ENCODE data around the gene CCDC174. TPM values are rescaled to one million over a fixed set of nuclear protein-coding genes. Genes with fewer than 3 reads are reported as not detected.
A peak's percentile ranks its signal among the peaks of the same experiment; 100 is the strongest.

The CCDC174 gene
- total and polyA plus RNA-seq, 4 donors: 4.9 to 14.2 (median 7.0) TPM

DNA sequence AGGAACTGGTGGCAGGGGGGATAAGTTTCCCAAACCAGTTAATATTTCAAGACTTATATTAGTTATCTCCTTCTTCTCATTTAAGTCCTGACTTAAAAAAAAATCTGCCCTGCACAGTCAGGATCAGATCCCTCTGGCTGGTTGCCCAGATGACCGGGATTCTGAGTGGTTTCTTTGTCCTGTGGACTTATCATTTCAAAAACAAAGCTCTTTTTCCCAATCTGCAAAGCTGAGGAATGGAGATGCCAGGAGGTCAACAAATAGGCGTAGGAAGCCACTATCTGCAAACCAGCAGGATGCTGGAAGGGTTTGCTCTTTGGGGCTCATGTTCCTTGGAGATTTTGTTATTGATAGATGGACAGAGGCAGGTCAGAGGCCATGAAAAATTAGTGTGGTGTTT, 29.2 kb downstream of the CCDC174 start:
- no peak for DNase-seq (ENCODE audit: low spot score)
- no peaks in the 10 kb centered on the region for H3K27me3 ChIP-seq (ENCODE audit: control insufficient read depth in 4 of 4, insufficient read depth in 4 of 4, low read length in 3 of 4)
- H3K36me3 ChIP-seq (ENCODE audit: control insufficient read depth in 4 of 4, insufficient read depth in 3 of 4, low read depth in 1 of 4, low read length in 3 of 4): no peaks in the 10 kb centered on the region
- WGBS: 43% methylated on average over 2 of the region's 2 CpGs
- no peaks in the 10 kb centered on the region for H3K9me3 ChIP-seq (ENCODE audit: control insufficient read depth in 4 of 4, low read length in 3 of 4)
- no peak overlapping the region for H3K4me3 ChIP-seq (ENCODE audit: low read depth in 1 of 3, low read length in 3 of 3)
- peaks cover 0 to 9% (median 5%) of the 10 kb centered on the region in 4 donors for H3K4me1 ChIP-seq (ENCODE audit: control insufficient read depth in 4 of 4, insufficient read depth in 4 of 4, low read length in 3 of 4)
- H3K27ac ChIP-seq (ENCODE audit: low read depth in 1 of 2, low read length in 2 of 2): no peak overlapping the region
- TF ChIP-seq FOXA1 (IDR thresholded peaks at IDR 0.05) (no peak), NR2F2 (IDR thresholded peaks at IDR 0.05) (peak; percentile 81)
- H3K9ac ChIP-seq (ENCODE audit: low read depth in 1 of 2, low read length in 2 of 2): no peak overlapping the region

DNA sequence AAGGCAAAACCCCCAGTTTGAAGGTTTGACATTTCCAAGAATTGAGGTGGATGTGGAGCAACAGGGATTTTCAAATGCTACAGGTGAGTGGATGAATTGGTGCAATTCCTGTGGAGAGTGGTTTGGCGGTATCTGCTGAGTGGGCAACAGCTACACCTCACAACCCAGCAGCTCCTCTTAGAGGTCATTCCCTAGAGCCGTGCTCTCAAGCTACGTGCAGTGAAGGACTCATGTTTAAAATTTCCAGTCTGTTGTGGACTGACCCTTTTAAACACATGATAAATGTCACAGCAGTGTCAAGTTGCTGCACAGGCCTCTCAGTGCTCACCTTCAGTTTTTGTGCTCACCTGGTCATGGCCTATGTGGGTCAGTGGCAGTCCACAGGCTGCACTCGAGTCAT, 32.9 kb downstream of the CCDC174 start:
- Histone ChIP-seq H3K4me1 (ENCODE audit: control insufficient read depth in 4 of 4, insufficient read depth in 4 of 4, low read length in 3 of 4) (no peaks in the 10 kb centered on the region), H3K27me3 (ENCODE audit: control insufficient read depth in 4 of 4, insufficient read depth in 4 of 4, low read length in 3 of 4) (no peaks in the 10 kb centered on the region), H3K9ac (ENCODE audit: low read depth in 1 of 2, low read length in 2 of 2) (no peak overlapping the region), H3K9me3 (ENCODE audit: control insufficient read depth in 4 of 4, low read length in 3 of 4) (no peaks in the 10 kb centered on the region), H3K27ac (ENCODE audit: low read depth in 1 of 2, low read length in 2 of 2) (no peak overlapping the region), H3K4me3 (ENCODE audit: low read depth in 1 of 3, low read length in 3 of 3) (no peak overlapping the region), H3K36me3 (ENCODE audit: control insufficient read depth in 4 of 4, insufficient read depth in 3 of 4, low read depth in 1 of 4, low read length in 3 of 4) (no peaks in the 10 kb centered on the region)
- DNase-seq (ENCODE audit: low spot score): no peak
- WGBS: 97% methylated on average over 4 of the region's 4 CpGs
- TF ChIP-seq SP1 (IDR thresholded peaks at IDR 0.05): no peak

DNA sequence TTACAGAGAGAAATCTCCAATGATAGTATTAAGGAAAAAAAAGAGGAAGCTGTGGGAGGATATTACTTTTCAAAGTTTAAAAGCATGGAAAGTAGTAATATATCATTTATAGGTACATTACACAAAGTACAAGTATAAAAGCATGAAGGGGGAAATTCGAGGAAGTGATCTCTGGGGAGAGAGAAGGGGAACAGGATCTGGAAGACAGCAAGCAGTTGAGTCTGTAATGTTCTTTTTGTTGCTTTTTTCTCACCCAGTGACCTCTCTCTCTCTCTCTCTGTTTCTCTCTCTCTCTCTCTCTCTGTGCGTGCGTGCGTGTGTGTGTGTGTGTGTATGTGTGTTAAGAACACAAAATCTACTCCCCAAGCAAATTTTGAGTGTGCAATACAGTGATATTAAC, 33.6 kb downstream of the CCDC174 start:
- TF ChIP-seq NR2F2 (IDR thresholded peaks at IDR 0.05) (no peak), SP1 (IDR thresholded peaks at IDR 0.05) (no peak), RAD21 (IDR thresholded peaks at IDR 0.05) (no peak), FOXA1 (IDR thresholded peaks at IDR 0.05) (no peak), HNF4G (IDR thresholded peaks at IDR 0.05) (no peak), RXRA (IDR thresholded peaks at IDR 0.05) (no peak), EGR1 (IDR thresholded peaks at IDR 0.05; ENCODE audit: low read depth in 2 of 2) (no peak), GABPA (IDR thresholded peaks at IDR 0.05 in 1 of 2, conservative IDR thresholded peaks at IDR 0.05 in 1 of 2) (no peak), JUND (IDR thresholded peaks at IDR 0.05) (no peak)
- TF ChIP-seq, protein P1, sequence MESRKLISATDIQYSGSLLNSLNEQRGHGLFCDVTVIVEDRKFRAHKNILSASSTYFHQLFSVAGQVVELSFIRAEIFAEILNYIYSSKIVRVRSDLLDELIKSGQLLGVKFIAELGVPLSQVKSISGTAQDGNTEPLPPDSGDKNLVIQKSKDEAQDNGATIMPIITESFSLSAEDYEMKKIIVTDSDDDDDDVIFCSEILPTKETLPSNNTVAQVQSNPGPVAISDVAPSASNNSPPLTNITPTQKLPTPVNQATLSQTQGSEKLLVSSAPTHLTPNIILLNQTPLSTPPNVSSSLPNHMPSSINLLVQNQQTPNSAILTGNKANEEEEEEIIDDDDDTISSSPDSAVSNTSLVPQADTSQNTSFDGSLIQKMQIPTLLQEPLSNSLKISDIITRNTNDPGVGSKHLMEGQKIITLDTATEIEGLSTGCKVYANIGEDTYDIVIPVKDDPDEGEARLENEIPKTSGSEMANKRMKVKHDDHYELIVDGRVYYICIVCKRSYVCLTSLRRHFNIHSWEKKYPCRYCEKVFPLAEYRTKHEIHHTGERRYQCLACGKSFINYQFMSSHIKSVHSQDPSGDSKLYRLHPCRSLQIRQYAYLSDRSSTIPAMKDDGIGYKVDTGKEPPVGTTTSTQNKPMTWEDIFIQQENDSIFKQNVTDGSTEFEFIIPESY (IDR thresholded peaks at IDR 0.05): no peak
- TF ChIP-seq, protein P2, sequence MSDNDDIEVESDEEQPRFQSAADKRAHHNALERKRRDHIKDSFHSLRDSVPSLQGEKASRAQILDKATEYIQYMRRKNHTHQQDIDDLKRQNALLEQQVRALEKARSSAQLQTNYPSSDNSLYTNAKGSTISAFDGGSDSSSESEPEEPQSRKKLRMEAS (IDR thresholded peaks at IDR 0.05): no peak
- TF ChIP-seq, protein P3, sequence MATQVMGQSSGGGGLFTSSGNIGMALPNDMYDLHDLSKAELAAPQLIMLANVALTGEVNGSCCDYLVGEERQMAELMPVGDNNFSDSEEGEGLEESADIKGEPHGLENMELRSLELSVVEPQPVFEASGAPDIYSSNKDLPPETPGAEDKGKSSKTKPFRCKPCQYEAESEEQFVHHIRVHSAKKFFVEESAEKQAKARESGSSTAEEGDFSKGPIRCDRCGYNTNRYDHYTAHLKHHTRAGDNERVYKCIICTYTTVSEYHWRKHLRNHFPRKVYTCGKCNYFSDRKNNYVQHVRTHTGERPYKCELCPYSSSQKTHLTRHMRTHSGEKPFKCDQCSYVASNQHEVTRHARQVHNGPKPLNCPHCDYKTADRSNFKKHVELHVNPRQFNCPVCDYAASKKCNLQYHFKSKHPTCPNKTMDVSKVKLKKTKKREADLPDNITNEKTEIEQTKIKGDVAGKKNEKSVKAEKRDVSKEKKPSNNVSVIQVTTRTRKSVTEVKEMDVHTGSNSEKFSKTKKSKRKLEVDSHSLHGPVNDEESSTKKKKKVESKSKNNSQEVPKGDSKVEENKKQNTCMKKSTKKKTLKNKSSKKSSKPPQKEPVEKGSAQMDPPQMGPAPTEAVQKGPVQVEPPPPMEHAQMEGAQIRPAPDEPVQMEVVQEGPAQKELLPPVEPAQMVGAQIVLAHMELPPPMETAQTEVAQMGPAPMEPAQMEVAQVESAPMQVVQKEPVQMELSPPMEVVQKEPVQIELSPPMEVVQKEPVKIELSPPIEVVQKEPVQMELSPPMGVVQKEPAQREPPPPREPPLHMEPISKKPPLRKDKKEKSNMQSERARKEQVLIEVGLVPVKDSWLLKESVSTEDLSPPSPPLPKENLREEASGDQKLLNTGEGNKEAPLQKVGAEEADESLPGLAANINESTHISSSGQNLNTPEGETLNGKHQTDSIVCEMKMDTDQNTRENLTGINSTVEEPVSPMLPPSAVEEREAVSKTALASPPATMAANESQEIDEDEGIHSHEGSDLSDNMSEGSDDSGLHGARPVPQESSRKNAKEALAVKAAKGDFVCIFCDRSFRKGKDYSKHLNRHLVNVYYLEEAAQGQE (IDR thresholded peaks at IDR 0.05): no peak
- TF ChIP-seq, protein P4, sequence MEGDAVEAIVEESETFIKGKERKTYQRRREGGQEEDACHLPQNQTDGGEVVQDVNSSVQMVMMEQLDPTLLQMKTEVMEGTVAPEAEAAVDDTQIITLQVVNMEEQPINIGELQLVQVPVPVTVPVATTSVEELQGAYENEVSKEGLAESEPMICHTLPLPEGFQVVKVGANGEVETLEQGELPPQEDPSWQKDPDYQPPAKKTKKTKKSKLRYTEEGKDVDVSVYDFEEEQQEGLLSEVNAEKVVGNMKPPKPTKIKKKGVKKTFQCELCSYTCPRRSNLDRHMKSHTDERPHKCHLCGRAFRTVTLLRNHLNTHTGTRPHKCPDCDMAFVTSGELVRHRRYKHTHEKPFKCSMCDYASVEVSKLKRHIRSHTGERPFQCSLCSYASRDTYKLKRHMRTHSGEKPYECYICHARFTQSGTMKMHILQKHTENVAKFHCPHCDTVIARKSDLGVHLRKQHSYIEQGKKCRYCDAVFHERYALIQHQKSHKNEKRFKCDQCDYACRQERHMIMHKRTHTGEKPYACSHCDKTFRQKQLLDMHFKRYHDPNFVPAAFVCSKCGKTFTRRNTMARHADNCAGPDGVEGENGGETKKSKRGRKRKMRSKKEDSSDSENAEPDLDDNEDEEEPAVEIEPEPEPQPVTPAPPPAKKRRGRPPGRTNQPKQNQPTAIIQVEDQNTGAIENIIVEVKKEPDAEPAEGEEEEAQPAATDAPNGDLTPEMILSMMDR (IDR thresholded peaks at IDR 0.05; ENCODE audit: low read depth, low read length, missing input control): no peak
- no peaks in the 10 kb centered on the region for H3K27me3 ChIP-seq (ENCODE audit: control insufficient read depth in 4 of 4, insufficient read depth in 4 of 4, low read length in 3 of 4)
- H3K4me3 ChIP-seq (ENCODE audit: low read depth in 1 of 3, low read length in 3 of 3): no peak overlapping the region
- H3K9ac ChIP-seq (ENCODE audit: low read depth in 1 of 2, low read length in 2 of 2): no peak overlapping the region
- 65% methylated on average over 4 of the region's 4 CpGs for WGBS
- H3K9me3 ChIP-seq (ENCODE audit: control insufficient read depth in 4 of 4, low read length in 3 of 4): no peaks in the 10 kb centered on the region
- H3K36me3 ChIP-seq (ENCODE audit: control insufficient read depth in 4 of 4, insufficient read depth in 3 of 4, low read depth in 1 of 4, low read length in 3 of 4): no peaks in the 10 kb centered on the region
- H3K27ac ChIP-seq (ENCODE audit: low read depth in 1 of 2, low read length in 2 of 2): no peak overlapping the region
- no peaks in the 10 kb centered on the region for H3K4me1 ChIP-seq (ENCODE audit: control insufficient read depth in 4 of 4, insufficient read depth in 4 of 4, low read length in 3 of 4)
- DNase-seq (ENCODE audit: low spot score): no peak

All from liver (tissue), 9 donors.